Liver (tissue), 3 donors: ENCODE data around the gene PTPRN2.

ENCODE experiments used
- CTCF ChIP-seq: fragments of 150-350 bp; IDR thresholded peaks from 2 replicates; pipeline ENCODE4 v1.5.1; 2017; ENCODE audit warnings: improper control_type of control experiment, low read depth, low read length; ENCODE audit not compliant: missing input control
- EGR1 ChIP-seq, 2 donors: IDR thresholded peaks; 2 replicates each; pipeline ENCODE4 v1.6.1; 2016 to 2018; ENCODE audit warnings: antibody characterized with exemption in 2 of 2, low read depth in 2 of 2
- GABPA ChIP-seq, 2 donors: IDR thresholded peaks in 1 of 2; conservative IDR thresholded peaks in 1 of 2; 2 replicates each; pipeline ENCODE4 v1.6.1; 2016; ENCODE audit warnings: antibody characterized with exemption in 2 of 2, mild to moderate bottlenecking in 1 of 2, moderate library complexity in 1 of 2
- JUND ChIP-seq, 2 donors: IDR thresholded peaks; 2 replicates each; pipeline ENCODE4 v1.6.1; 2016; ENCODE audit warnings: antibody characterized with exemption in 2 of 2
- NR2F2 ChIP-seq: IDR thresholded peaks from 2 replicates; pipeline ENCODE4 v1.6.1; 2016; ENCODE audit warnings: antibody characterized with exemption
- RAD21 ChIP-seq, 2 donors: IDR thresholded peaks; 2 replicates each; pipeline ENCODE4 v1.6.1; 2016; ENCODE audit warnings: antibody characterized with exemption in 2 of 2, mild to moderate bottlenecking in 2 of 2
- RXRA ChIP-seq, 2 donors: IDR thresholded peaks; 2 replicates each; pipeline ENCODE4 v1.6.1; 2017 to 2018; ENCODE audit warnings: antibody characterized with exemption in 2 of 2, mild to moderate bottlenecking in 1 of 2
- SP1 ChIP-seq: IDR thresholded peaks from 2 replicates; pipeline ENCODE4 v1.6.1; 2018; ENCODE audit warnings: antibody characterized with exemption, mild to moderate bottlenecking
- TAF1 ChIP-seq: conservative IDR thresholded peaks from 2 replicates; pipeline ENCODE4 v1.6.1; 2016; ENCODE audit warnings: antibody characterized with exemption, mild to moderate bottlenecking
- YY1 ChIP-seq: IDR thresholded peaks from 2 replicates; pipeline ENCODE4 v1.6.1; 2016; ENCODE audit warnings: antibody characterized with exemption, mild to moderate bottlenecking
- TF ChIP-seq, protein P1 (sequence below): IDR thresholded peaks from 2 replicates; pipeline ENCODE4 v1.6.1; 2016; ENCODE audit warnings: antibody characterized with exemption
- TF ChIP-seq, protein P2 (sequence below): IDR thresholded peaks from 2 replicates; pipeline ENCODE4 v1.6.1; 2016; ENCODE audit warnings: antibody characterized with exemption, mild to moderate bottlenecking
- TF ChIP-seq, protein P3 (sequence below): IDR thresholded peaks from 2 replicates; pipeline ENCODE4 v1.6.1; 2016; ENCODE audit warnings: antibody characterized with exemption
- TF ChIP-seq, protein P4 (sequence below): IDR thresholded peaks from 2 replicates; pipeline ENCODE4 v1.6.1; 2016; ENCODE audit warnings: antibody characterized with exemption
- donor health status: healthy.
- donor health status: healthy.

DNA sequence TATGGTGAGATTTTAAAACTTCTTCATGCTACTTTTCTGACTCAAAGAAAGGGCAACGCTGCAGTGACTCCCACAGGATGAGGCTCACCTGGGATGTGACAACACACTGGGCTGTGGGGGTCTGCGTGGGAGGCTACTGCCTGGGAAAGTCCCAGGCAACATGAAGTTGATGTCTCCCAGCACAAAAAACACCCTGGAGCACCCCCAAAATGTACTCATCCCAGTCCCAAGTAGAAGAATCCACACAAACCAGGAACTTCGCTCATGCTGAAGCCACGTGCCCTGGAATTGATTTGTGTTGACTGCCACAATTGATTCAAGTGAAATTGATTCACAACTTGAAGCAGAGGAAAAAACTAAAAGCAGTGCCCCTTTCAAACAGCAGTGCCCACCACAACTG lies 24.9 kb upstream of the PTPRN2 start:
- TF ChIP-seq YY1 (no peak), CTCF (no peak), GABPA (IDR thresholded peaks at IDR 0.05 in 1 of 2, conservative IDR thresholded peaks at IDR 0.05 in 1 of 2) (no peak), JUND (IDR thresholded peaks at IDR 0.05) (no peak), TAF1 (no peak), NR2F2 (no peak), SP1 (no peak), RXRA (IDR thresholded peaks at IDR 0.05) (no peak), RAD21 (IDR thresholded peaks at IDR 0.05) (no peak), EGR1 (IDR thresholded peaks at IDR 0.05; ENCODE audit: low read depth in 2 of 2) (no peak)
- TF ChIP-seq, protein P1, sequence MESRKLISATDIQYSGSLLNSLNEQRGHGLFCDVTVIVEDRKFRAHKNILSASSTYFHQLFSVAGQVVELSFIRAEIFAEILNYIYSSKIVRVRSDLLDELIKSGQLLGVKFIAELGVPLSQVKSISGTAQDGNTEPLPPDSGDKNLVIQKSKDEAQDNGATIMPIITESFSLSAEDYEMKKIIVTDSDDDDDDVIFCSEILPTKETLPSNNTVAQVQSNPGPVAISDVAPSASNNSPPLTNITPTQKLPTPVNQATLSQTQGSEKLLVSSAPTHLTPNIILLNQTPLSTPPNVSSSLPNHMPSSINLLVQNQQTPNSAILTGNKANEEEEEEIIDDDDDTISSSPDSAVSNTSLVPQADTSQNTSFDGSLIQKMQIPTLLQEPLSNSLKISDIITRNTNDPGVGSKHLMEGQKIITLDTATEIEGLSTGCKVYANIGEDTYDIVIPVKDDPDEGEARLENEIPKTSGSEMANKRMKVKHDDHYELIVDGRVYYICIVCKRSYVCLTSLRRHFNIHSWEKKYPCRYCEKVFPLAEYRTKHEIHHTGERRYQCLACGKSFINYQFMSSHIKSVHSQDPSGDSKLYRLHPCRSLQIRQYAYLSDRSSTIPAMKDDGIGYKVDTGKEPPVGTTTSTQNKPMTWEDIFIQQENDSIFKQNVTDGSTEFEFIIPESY: no peak
- TF ChIP-seq, protein P2, sequence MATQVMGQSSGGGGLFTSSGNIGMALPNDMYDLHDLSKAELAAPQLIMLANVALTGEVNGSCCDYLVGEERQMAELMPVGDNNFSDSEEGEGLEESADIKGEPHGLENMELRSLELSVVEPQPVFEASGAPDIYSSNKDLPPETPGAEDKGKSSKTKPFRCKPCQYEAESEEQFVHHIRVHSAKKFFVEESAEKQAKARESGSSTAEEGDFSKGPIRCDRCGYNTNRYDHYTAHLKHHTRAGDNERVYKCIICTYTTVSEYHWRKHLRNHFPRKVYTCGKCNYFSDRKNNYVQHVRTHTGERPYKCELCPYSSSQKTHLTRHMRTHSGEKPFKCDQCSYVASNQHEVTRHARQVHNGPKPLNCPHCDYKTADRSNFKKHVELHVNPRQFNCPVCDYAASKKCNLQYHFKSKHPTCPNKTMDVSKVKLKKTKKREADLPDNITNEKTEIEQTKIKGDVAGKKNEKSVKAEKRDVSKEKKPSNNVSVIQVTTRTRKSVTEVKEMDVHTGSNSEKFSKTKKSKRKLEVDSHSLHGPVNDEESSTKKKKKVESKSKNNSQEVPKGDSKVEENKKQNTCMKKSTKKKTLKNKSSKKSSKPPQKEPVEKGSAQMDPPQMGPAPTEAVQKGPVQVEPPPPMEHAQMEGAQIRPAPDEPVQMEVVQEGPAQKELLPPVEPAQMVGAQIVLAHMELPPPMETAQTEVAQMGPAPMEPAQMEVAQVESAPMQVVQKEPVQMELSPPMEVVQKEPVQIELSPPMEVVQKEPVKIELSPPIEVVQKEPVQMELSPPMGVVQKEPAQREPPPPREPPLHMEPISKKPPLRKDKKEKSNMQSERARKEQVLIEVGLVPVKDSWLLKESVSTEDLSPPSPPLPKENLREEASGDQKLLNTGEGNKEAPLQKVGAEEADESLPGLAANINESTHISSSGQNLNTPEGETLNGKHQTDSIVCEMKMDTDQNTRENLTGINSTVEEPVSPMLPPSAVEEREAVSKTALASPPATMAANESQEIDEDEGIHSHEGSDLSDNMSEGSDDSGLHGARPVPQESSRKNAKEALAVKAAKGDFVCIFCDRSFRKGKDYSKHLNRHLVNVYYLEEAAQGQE: no peak
- TF ChIP-seq, protein P3, sequence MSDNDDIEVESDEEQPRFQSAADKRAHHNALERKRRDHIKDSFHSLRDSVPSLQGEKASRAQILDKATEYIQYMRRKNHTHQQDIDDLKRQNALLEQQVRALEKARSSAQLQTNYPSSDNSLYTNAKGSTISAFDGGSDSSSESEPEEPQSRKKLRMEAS: no peak
- TF ChIP-seq, protein P4, sequence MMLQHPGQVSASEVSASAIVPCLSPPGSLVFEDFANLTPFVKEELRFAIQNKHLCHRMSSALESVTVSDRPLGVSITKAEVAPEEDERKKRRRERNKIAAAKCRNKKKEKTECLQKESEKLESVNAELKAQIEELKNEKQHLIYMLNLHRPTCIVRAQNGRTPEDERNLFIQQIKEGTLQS: no peak
